Type B pancreatic cell (in vitro differentiated cells): ENCODE results near the gene CNOT11. TPM values are rescaled to one million over a fixed set of nuclear protein-coding genes. Genes with fewer than 3 reads are reported as not detected.

ENCODE experiments used
- DNase-seq: peaks from one replicate; pipeline ENCODE4 v3.0.0; 2021; ENCODE audit warnings: mixed read lengths; ENCODE audit not compliant: unreplicated experiment; ENCODE audit errors: extremely low spot score
- H3K27ac Mint-ChIP-seq: 2 replicates; pipeline ENCODE4 v1.8.0; 2021; ENCODE audit warnings: mild to moderate bottlenecking, mixed read lengths
- H3K27me3 Mint-ChIP-seq: 2 replicates; pipeline ENCODE4 v1.8.0; 2021; ENCODE audit warnings: mixed read lengths
- H3K36me3 Mint-ChIP-seq: 2 replicates; pipeline ENCODE4 v1.8.0; 2021; ENCODE audit warnings: mixed read lengths
- H3K4me1 Mint-ChIP-seq: one replicate; pipeline ENCODE4 v1.8.0; 2021; ENCODE audit warnings: mixed read lengths; ENCODE audit not compliant: unreplicated experiment
- H3K4me3 Mint-ChIP-seq: 2 replicates; pipeline ENCODE4 v1.8.0; 2021; ENCODE audit warnings: mild to moderate bottlenecking, mixed read lengths
- H3K9me3 Mint-ChIP-seq: 2 replicates; pipeline ENCODE4 v1.8.0; 2021; ENCODE audit warnings: mixed read lengths
- total RNA-seq: library from RNA; stranded (reverse); gene quantifications from 2 replicates; pipeline ENCODE4 v1.2.1, GENCODE V29; 2021; ENCODE audit warnings: low replicate concordance
- TF ChIP-seq, protein P1 (sequence below): fragments of 200-600 bp; sonication (generic); conservative IDR thresholded peaks from 2 replicates; pipeline ENCODE4 v1.5.0; 2021; ENCODE audit warnings: antibody characterized with exemption, mild to moderate bottlenecking

CNOT11 gene
- total RNA-seq, 1 donor from 2014 or later = 64.5 TPM

DNA sequence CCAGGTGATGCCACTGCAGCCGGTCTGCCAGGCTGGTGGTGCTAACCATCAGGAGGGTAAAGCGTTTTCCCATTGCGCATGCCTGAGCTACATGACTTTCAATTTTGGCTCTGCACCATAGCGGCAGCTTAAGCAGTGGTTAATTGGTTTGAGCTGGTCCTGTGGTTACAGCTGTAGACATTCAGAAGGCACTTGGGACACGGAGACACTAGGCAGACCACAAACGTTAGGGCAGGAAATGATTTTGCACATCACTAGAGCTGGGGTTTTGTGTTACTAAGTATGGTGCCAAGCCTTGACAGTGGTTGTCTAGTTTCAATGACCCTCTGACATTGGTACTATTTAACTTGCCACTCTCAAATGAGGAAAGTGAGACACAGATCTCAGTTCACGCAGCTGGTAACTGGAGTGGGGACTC is 28.9 kb upstream of the CNOT11 start:
- H3K27me3 Mint-ChIP-seq = no peaks in the 10 kb centered on the region
- H3K27ac Mint-ChIP-seq = no peak overlapping the region
- TF ChIP-seq, protein P1, sequence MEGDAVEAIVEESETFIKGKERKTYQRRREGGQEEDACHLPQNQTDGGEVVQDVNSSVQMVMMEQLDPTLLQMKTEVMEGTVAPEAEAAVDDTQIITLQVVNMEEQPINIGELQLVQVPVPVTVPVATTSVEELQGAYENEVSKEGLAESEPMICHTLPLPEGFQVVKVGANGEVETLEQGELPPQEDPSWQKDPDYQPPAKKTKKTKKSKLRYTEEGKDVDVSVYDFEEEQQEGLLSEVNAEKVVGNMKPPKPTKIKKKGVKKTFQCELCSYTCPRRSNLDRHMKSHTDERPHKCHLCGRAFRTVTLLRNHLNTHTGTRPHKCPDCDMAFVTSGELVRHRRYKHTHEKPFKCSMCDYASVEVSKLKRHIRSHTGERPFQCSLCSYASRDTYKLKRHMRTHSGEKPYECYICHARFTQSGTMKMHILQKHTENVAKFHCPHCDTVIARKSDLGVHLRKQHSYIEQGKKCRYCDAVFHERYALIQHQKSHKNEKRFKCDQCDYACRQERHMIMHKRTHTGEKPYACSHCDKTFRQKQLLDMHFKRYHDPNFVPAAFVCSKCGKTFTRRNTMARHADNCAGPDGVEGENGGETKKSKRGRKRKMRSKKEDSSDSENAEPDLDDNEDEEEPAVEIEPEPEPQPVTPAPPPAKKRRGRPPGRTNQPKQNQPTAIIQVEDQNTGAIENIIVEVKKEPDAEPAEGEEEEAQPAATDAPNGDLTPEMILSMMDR = no peak
- no peaks in the 10 kb centered on the region for H3K36me3 Mint-ChIP-seq
- no peak overlapping the region for H3K4me3 Mint-ChIP-seq
- no peaks in the 10 kb centered on the region for H3K9me3 Mint-ChIP-seq
- DNase-seq = no peak
- H3K4me1 Mint-ChIP-seq = peaks cover 5% of the 10 kb centered on the region

DNA sequence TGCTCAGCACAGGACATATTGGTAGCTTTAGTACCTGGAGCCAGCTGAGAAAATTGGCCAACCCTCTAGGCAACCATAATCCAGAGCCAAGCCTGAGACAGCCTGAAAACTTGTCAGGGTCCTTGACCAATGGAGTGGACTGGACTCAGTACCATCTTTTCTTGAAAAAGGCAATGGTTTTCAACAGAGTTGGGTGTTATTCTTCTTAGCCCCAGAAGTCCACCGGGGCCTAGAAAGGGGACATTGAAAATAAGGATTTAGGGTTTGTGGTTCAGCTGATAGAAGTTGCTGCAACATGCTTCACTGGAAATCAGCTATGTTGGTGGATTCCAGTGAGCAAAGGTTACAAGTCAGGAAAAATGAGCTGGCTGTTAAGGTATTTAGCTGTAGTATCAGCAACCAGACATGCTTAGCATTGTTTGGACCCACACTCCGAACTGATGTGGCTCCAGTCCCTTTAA is 22.1 kb upstream of the CNOT11 start:
- Mint-ChIP-seq H3K27me3 (no peaks in the 10 kb centered on the region), H3K4me3 (no peak overlapping the region)

DNA sequence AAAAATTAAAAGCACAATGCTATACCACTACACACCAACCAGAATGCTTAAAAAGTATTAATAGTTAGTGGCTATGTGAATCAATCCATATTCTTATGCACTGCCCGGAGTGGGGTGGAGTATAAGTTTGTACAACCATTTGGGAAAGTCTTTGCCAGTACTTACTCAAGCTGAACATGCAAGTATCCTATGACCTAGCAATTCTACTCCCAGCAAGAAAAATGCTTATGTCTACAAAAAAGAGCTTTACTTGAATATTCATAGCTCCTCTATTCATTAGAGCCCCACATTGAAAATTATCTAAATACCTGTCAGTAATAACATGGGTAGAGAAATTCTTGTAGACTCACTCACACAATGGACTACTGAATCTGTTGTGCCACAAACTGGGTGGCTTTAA is 21.4 kb upstream of the CNOT11 start:
- Mint-ChIP-seq H3K27ac (no peak overlapping the region), H3K9me3 (peaks cover 5% of the 10 kb centered on the region)
- TF ChIP-seq, protein P1 = no peak

More for the DNA sequence above, 22.1 kb upstream of the CNOT11 start:
- H3K9me3 Mint-ChIP-seq = peaks cover 5% of the 10 kb centered on the region
- H3K27ac Mint-ChIP-seq = no peak overlapping the region
- H3K4me1 Mint-ChIP-seq = no peaks in the 10 kb centered on the region
- H3K36me3 Mint-ChIP-seq = no peaks in the 10 kb centered on the region
- TF ChIP-seq, protein P1 = no peak
- no peak for DNase-seq

DNA sequence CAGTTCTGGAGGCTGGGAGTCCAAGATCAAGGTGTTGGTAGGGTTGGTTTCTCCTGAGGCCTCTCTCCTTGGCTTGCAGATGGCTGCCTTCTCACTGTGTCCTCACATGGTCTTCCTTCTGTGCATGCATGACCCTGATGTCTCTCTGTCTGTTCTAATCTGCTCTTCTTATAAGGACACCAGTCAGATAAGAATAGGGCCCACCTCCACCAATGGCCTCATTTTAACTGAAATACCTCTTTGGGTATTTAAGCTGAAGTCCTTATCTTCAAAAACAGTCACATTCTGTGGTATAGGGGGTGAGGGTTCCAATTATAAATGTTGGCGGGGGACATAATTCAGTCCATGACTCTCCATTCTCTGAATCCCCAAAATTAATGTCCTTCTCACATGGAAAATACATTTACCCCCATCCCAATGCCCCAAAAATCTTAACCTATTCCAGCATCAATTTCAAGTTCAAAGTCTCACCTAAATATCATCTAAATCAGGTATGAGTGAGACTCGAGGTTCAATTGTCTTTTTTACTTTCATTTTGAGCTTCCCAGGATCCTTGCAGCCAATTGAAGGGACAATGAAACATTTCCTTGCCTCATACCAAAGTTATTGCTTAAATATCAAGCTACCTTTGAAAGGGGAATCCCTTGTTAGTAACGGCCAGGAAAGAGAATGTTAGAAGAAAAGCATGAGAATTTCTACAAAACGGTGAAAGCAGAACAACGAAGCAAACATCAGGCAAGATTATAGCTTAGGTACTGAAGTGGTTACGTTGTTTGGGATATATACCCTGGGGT is 20.6 kb upstream of the CNOT11 start:
- Mint-ChIP-seq H3K9me3 (peaks cover 5% of the 10 kb centered on the region), H3K4me1 (no peaks in the 10 kb centered on the region), H3K27ac (no peak overlapping the region), H3K27me3 (no peaks in the 10 kb centered on the region), H3K36me3 (no peaks in the 10 kb centered on the region), H3K4me3 (no peak overlapping the region)
- no peak for DNase-seq
- TF ChIP-seq, protein P1 = no peak

More for the DNA sequence above, 21.4 kb upstream of the CNOT11 start:
- H3K4me3 Mint-ChIP-seq = no peak overlapping the region
- no peaks in the 10 kb centered on the region for H3K36me3 Mint-ChIP-seq
- DNase-seq = no peak
- H3K4me1 Mint-ChIP-seq = no peaks in the 10 kb centered on the region
- no peaks in the 10 kb centered on the region for H3K27me3 Mint-ChIP-seq

DNA sequence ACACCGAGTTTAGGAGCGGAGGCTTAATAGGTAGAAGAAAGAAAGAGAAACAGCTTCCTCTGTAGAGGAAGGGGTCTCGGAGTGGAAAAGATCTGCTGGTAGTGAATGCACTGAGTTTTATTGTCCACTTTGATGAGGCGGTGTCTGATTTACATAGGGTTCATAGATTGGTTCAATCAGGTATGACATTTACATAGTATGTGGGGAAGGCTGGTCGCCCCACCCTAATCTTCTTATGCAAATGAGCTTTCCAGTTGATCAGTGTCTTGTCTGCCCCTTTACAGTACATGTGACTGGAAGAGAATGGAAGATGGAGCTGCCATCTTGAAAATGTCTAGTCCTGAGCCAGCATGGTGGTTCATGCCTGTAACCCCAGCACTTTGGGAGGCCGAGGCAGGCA is 19.9 kb upstream of the CNOT11 start:
- DNase-seq = no peak
- H3K4me1 Mint-ChIP-seq = peaks cover 1% of the 10 kb centered on the region
- no peak overlapping the region for H3K27ac Mint-ChIP-seq
- H3K4me3 Mint-ChIP-seq = no peak overlapping the region
- TF ChIP-seq, protein P1 = no peak
- no peaks in the 10 kb centered on the region for H3K27me3 Mint-ChIP-seq
- peaks cover 5% of the 10 kb centered on the region for H3K9me3 Mint-ChIP-seq
- no peaks in the 10 kb centered on the region for H3K36me3 Mint-ChIP-seq
